HCT116 (cell line): Measurements from ENCODE around the gene IDS. TPM values are rescaled to one million over a fixed set of nuclear protein-coding genes. Genes with fewer than 3 reads are reported as not detected.

Experiments
- ATAC-seq: fragments of 200-7000 bp; cut with Tn5 transposase; 2 replicates; pipeline ENCODE4 v1.9.1; 2020; ENCODE audit warnings: mild to moderate bottlenecking, moderate library complexity
- BruUV-seq: library from RNA; stranded (reverse); fragments of 400-500 nt; replicated peaks from 2 replicates; lab custom pipeline; 2021; lab: Mats Ljungman, UMichigan
- CTCF ChIA-PET: fragments of 300-600 bp; sonication (Branson Sonifier 250); formaldehyde crosslinking; loops from one replicate; lab custom pipeline; 2021; ENCODE audit warnings: antibody characterized with exemption; lab: Charles Lee
- POLR2A ChIA-PET: fragments of 300-600, 350-600 bp; sonication (Branson Sonifier 250); formaldehyde crosslinking; loops from one replicate; lab custom pipeline; 2021; ENCODE audit warnings: antibody characterized with exemption; lab: Charles Lee
- RAD21 ChIA-PET, 2 experiments: fragments of 300-600 bp; sonication (Branson Sonifier 250); formaldehyde crosslinking; loops; one replicate each; lab custom pipeline; 2023; ENCODE audit warnings: low total read pairs in 2 of 2; ENCODE audit not compliant: uncharacterized antibody in 2 of 2, unreplicated experiment in 2 of 2, low non-redundant PET in 1 of 2; lab: Charles Lee
- DNase-seq: peaks from one replicate; pipeline ENCODE4 v3.0.0-alpha.2; 2010; ENCODE audit warnings: low read depth, low spot score
- H2AFZ ChIP-seq: fragments of 200-600 bp; shearing (Covaris generic), sonication (generic); 2 replicates; pipeline ENCODE4 v1.6.1; 2017; ENCODE audit warnings: low read depth, mixed run types, mixed read lengths, antibody characterized with exemption, low read length; ENCODE audit not compliant: poor library complexity, severe bottlenecking
- H3K27ac ChIP-seq: 2 replicates; pipeline ENCODE4 v1.5.1; 2012; ENCODE audit warnings: low read depth, low read length
- H3K27me3 ChIP-seq: fragments of 200-600 bp; sonication (generic); 2 replicates; pipeline ENCODE4 v1.6.1; 2016; ENCODE audit warnings: mixed run types, low read length, mixed read lengths; ENCODE audit not compliant: insufficient read depth
- H3K36me3 ChIP-seq, 2 experiments: fragments of 200-500 bp in 1 of 2; fragments of 200-600 bp in 1 of 2; sonication (Bioruptor generic) in 1 of 2; sonication (generic) in 1 of 2; 2 replicates each; pipeline versions ENCODE4 v1.5.1 to v1.6.1; 2014 to 2016; ENCODE audit warnings: low read length in 2 of 2, inconsistent platforms in 1 of 2, mixed read lengths in 1 of 2, mixed run types in 1 of 2; ENCODE audit not compliant: insufficient read depth in 2 of 2, control insufficient read depth in 1 of 2
- H3K4me1 ChIP-seq, 2 experiments: fragments of 200-600 bp in 1 of 2; sonication (generic) in 1 of 2; 2 replicates each; pipeline versions ENCODE4 v1.5.1 to v1.6.1; 2012 to 2017; ENCODE audit warnings: low read length in 2 of 2, inconsistent platforms in 1 of 2, mild to moderate bottlenecking in 1 of 2, mixed read lengths in 1 of 2, mixed run types in 1 of 2, moderate library complexity in 1 of 2; ENCODE audit not compliant: insufficient read depth in 2 of 2, control insufficient read depth in 1 of 2
- H3K4me2 ChIP-seq: fragments of 200-600 bp; sonication (generic); 2 replicates; pipeline ENCODE4 v1.6.1; 2017; ENCODE audit warnings: mixed run types, low read length, mixed read lengths
- H3K4me3 ChIP-seq, 2 experiments: fragments of 200-600 bp in 1 of 2; sonication (generic) in 1 of 2; replicated peaks in 1 of 2; 2 replicates each; pipeline ENCODE4 v1.5.1; 2011 to 2016; ENCODE audit warnings: low read length in 2 of 2, control low read depth in 1 of 2, low read depth in 1 of 2, mild to moderate bottlenecking in 1 of 2, mixed read lengths in 1 of 2, mixed run types in 1 of 2
- H3K79me2 ChIP-seq: fragments of 200-600 bp; sonication (generic); 2 replicates; pipeline ENCODE4 v1.6.1; 2017; ENCODE audit warnings: mild to moderate bottlenecking, mixed run types, low read length, moderate library complexity, mixed read lengths; ENCODE audit not compliant: insufficient read depth
- H3K9ac ChIP-seq: fragments of 200-600 bp; sonication (generic); 2 replicates; pipeline ENCODE4 v1.6.1; 2016; ENCODE audit warnings: low read length, mixed read lengths
- H3K9me2 ChIP-seq: fragments of 200-600 bp; sonication (generic), shearing (Covaris generic); 2 replicates; pipeline ENCODE4 v1.6.1; 2017; ENCODE audit warnings: mixed run types, mild to moderate bottlenecking, moderate library complexity; ENCODE audit not compliant: insufficient read depth
- H3K9me3 ChIP-seq, 2 experiments: fragments of 200-500 bp in 1 of 2; fragments of 200-600 bp in 1 of 2; sonication (Bioruptor generic) in 1 of 2; sonication (generic) in 1 of 2; 2 replicates each; pipeline ENCODE4 v1.6.1; 2014 to 2017; ENCODE audit warnings: low read length in 2 of 2, mixed read lengths in 2 of 2, inconsistent platforms in 1 of 2, low read depth in 1 of 2, mild to moderate bottlenecking in 1 of 2, mixed run types in 1 of 2, moderate library complexity in 1 of 2; ENCODE audit not compliant: control insufficient read depth in 1 of 2, insufficient read depth in 1 of 2
- H4K20me1 ChIP-seq: fragments of 200-600 bp; sonication (generic), shearing (Covaris generic); 2 replicates; pipeline ENCODE4 v1.6.1; 2017; ENCODE audit warnings: mixed run types, mild to moderate bottlenecking, moderate library complexity; ENCODE audit not compliant: insufficient read depth
- CEBPB ChIP-seq: IDR thresholded peaks from 2 replicates; pipeline ENCODE4 v1.6.1; 2012; ENCODE audit warnings: low read depth
- CTCF ChIP-seq, 3 experiments: fragments of 200-600 bp in 1 of 3; sonication (generic) in 1 of 3; IDR thresholded peaks in 2 of 3; conservative IDR thresholded peaks in 1 of 3; 2 replicates each; pipeline ENCODE4 v1.5.1; 2012 to 2017; ENCODE audit warnings: low read depth in 2 of 3, low read length in 2 of 3, antibody characterized with exemption in 1 of 3, borderline replicate concordance in 1 of 3, control low read depth in 1 of 3, mild to moderate bottlenecking in 1 of 3, mixed read lengths in 1 of 3, mixed run types in 1 of 3, moderate library complexity in 1 of 3; ENCODE audit not compliant: insufficient read depth in 1 of 3
- EGR1 ChIP-seq: IDR thresholded peaks from 2 replicates; pipeline ENCODE4 v1.6.1; 2012; ENCODE audit warnings: low read depth
- FOSL1 ChIP-seq: IDR thresholded peaks from 2 replicates; pipeline ENCODE4 v1.6.1; 2012; ENCODE audit warnings: low read depth
- POLR2A ChIP-seq: IDR thresholded peaks from 2 replicates; pipeline ENCODE4 v1.7.0; 2011; ENCODE audit warnings: borderline replicate concordance; ENCODE audit not compliant: insufficient read depth, insufficient read length; ENCODE audit errors: extremely low read depth
- REST ChIP-seq: IDR thresholded peaks from 2 replicates; pipeline ENCODE4 v1.6.1; 2012; ENCODE audit warnings: low read depth
- SP1 ChIP-seq: IDR thresholded peaks from 2 replicates; pipeline ENCODE4 v1.6.1; 2012; ENCODE audit warnings: low read depth
- SRF ChIP-seq: IDR thresholded peaks from 2 replicates; pipeline ENCODE4 v1.6.1; 2012; ENCODE audit warnings: low read depth
- TCF7L2 ChIP-seq: IDR thresholded peaks from 2 replicates; pipeline ENCODE4 v1.7.0; 2011; ENCODE audit warnings: borderline replicate concordance, inconsistent platforms; ENCODE audit not compliant: insufficient read depth, insufficient read length; ENCODE audit errors: extremely low read depth
- ZNF274 ChIP-seq: fragments of 200-500 bp; sonication (Bioruptor generic); IDR thresholded peaks from 2 replicates; pipeline ENCODE4 v1.6.1; 2014; ENCODE audit warnings: mild to moderate bottlenecking, low read depth, low read length, inconsistent platforms
- intact Hi-C: fragments of 100-400 bp; cut with micrococcal nuclease; formaldehyde crosslinking; loops from 2 replicates; pipeline ENCODE4 v1.10.0; 2022
- total RNA-seq: library from RNA; stranded (reverse); gene quantifications from one replicate; pipeline ENCODE4 v1.2.1, GENCODE V29; 2021; ENCODE audit not compliant: unreplicated experiment

IDS gene
- total RNA-seq, 1 experiment from 2014 or later: 42.0 TPM

GRCh38 chrX:149473092-149473491, 32.0 kb downstream of the IDS start (continued):
- TF ChIP-seq REST (no peak), ZNF274 (no peak), EGR1 (no peak), FOSL1 (no peak), SRF (no peak), CTCF (IDR thresholded peaks at IDR 0.05 in 2 of 3, conservative IDR thresholded peaks at IDR 0.05 in 1 of 3; ENCODE audit: borderline replicate concordance in 1 of 3, insufficient read depth in 1 of 3, low read depth in 2 of 3, low read length in 2 of 3) (no peak)

GRCh38 chrX:149472625-149473024, 32.5 kb downstream of the IDS start:
- Histone ChIP-seq H2AFZ (no peak overlapping the region), H4K20me1 (no peaks in the 10 kb centered on the region), H3K9ac (no peak overlapping the region), H3K4me3 (no peak overlapping the region), H3K27ac (no peak overlapping the region), H3K79me2 (no peaks in the 10 kb centered on the region), H3K4me2 (no peak overlapping the region), H3K4me1 (no peaks in the 10 kb centered on the region), H3K36me3 (no peaks in the 10 kb centered on the region)
- no peak for DNase-seq
- intact Hi-C loops: no loop called here
- BruUV-seq: no TSS peak
- POLR2A ChIA-PET: no interaction called here
- CTCF ChIA-PET: no interaction called here
- TF ChIP-seq SP1: no peak
- no peak for TF ChIP-seq ZNF274
- no peak for TF ChIP-seq TCF7L2
- no peak for TF ChIP-seq FOSL1
- no peak for TF ChIP-seq REST
- TF ChIP-seq CEBPB: no peak
- TF ChIP-seq POLR2A: no peak
- TF ChIP-seq, all 23 proteins: peak for 0
- no peak for ATAC-seq
- H3K9me3 ChIP-seq: no peaks in the 10 kb centered on the region
- H3K9me2 ChIP-seq: no peaks in the 10 kb centered on the region
- RAD21 ChIA-PET: no interaction called here
- H3K27me3 ChIP-seq: no peaks in the 10 kb centered on the region
